ENCODE data around the gene DNAJC13.
"Not testable (repeated sequence)": the region's sequence is repeated elsewhere in the genome, so short reads cannot be mapped to it uniquely, and the experiment has no call there.

GRCh38 chr3:132556036-132556386 is 138.7 kb downstream of the DNAJC13 start:
- TF ChIP-seq CTCF (IDR thresholded peaks at IDR 0.05); EZH2 (IDR thresholded peaks at IDR 0.05; ENCODE audit: borderline replicate concordance, insufficient read depth, low read depth, low read length, poor library complexity, severe bottlenecking): not testable (repeated sequence)
